ENCODE measurements around the gene PRKAG3. TPM values are rescaled to one million over a fixed set of nuclear protein-coding genes. Genes with fewer than 3 reads are reported as not detected.

The PRKAG3 gene
- total and polyA plus RNA-seq, 2 experiments from 2014 or later = not detected

DNA sequence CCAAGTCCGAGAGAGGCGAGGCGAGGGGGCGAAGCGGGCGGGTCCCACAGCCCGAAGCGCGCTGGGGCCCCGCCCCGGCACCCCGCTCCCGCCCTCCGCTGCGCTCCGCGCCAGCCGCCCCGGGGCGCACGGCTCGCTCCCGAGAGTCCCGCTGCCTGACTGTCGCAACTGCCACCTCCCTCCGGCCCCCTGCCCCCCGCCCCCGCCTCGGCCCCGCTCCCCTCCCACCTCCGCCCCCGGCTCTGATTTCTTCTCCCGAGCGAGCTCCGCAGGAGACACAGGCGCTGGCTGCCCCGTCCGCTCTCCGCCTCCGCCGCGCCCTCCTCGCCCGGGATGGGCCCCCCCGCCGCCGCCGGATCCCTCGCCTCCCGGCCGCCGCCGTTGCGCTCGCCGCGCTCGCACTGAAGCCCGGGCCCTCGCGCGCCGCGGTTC, 28.0 kb upstream of the PRKAG3 start, which contains the start of gene WNT6 (continued):
- TF ChIP-seq, protein P1, sequence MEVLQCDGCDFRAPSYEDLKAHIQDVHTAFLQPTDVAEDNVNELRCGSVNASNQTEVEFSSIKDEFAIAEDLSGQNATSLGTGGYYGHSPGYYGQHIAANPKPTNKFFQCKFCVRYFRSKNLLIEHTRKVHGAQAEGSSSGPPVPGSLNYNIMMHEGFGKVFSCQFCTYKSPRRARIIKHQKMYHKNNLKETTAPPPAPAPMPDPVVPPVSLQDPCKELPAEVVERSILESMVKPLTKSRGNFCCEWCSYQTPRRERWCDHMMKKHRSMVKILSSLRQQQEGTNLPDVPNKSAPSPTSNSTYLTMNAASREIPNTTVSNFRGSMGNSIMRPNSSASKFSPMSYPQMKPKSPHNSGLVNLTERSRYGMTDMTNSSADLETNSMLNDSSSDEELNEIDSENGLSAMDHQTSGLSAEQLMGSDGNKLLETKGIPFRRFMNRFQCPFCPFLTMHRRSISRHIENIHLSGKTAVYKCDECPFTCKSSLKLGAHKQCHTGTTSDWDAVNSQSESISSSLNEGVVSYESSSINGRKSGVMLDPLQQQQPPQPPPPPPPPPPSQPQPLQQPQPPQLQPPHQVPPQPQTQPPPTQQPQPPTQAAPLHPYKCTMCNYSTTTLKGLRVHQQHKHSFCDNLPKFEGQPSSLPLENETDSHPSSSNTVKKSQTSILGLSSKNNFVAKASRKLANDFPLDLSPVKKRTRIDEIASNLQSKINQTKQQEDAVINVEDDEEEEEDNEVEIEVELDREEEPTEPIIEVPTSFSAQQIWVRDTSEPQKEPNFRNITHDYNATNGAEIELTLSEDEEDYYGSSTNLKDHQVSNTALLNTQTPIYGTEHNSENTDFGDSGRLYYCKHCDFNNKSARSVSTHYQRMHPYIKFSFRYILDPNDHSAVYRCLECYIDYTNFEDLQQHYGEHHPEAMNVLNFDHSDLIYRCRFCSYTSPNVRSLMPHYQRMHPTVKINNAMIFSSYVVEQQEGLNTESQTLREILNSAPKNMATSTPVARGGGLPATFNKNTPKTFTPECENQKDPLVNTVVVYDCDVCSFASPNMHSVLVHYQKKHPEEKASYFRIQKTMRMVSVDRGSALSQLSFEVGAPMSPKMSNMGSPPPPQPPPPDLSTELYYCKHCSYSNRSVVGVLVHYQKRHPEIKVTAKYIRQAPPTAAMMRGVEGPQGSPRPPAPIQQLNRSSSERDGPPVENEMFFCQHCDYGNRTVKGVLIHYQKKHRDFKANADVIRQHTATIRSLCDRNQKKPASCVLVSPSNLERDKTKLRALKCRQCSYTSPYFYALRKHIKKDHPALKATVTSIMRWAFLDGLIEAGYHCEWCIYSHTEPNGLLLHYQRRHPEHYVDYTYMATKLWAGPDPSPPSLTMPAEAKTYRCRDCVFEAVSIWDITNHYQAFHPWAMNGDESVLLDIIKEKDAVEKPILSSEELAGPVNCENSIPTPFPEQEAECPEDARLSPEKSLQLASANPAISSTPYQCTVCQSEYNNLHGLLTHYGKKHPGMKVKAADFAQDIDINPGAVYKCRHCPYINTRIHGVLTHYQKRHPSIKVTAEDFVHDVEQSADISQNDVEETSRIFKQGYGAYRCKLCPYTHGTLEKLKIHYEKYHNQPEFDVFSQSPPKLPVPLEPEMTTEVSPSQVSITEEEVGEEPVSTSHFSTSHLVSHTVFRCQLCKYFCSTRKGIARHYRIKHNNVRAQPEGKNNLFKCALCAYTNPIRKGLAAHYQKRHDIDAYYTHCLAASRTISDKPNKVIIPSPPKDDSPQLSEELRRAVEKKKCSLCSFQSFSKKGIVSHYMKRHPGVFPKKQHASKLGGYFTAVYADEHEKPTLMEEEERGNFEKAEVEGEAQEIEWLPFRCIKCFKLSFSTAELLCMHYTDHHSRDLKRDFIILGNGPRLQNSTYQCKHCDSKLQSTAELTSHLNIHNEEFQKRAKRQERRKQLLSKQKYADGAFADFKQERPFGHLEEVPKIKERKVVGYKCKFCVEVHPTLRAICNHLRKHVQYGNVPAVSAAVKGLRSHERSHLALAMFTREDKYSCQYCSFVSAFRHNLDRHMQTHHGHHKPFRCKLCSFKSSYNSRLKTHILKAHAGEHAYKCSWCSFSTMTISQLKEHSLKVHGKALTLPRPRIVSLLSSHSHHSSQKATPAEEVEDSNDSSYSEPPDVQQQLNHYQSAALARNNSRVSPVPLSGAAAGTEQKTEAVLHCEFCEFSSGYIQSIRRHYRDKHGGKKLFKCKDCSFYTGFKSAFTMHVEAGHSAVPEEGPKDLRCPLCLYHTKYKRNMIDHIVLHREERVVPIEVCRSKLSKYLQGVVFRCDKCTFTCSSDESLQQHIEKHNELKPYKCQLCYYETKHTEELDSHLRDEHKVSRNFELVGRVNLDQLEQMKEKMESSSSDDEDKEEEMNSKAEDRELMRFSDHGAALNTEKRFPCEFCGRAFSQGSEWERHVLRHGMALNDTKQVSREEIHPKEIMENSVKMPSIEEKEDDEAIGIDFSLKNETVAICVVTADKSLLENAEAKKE (CRISPR knock-in tag; IDR thresholded peaks at IDR 0.05) = no peak
- TF ChIP-seq EZH2phosphoT487 (IDR thresholded peaks at IDR 0.05; ENCODE audit: unreplicated experiment) (no peak), ETS1 (IDR thresholded peaks at IDR 0.05) (no peak), POLR2AphosphoS5 (IDR thresholded peaks at IDR 0.05; ENCODE audit: low read depth) (no peak)

GRCh38 chr2:218858671-218859555, 27.3 kb upstream of the PRKAG3 start:
- Histone ChIP-seq H2AFZ (0 out of 2 replicates have a peak overlapping the region, but pooled peaks have one; percentile 52), H4K20me1 (replicated peaks; ENCODE audit: insufficient read depth) (peaks cover 7% of the 10 kb centered on the region), H3K27ac (ENCODE audit: low read depth) (no peak overlapping the region), H3K79me2 (replicated peaks; ENCODE audit: insufficient read depth) (no peaks in the 10 kb centered on the region), H3K27me3 (ENCODE audit: insufficient read depth) (peaks cover 97% of the 10 kb centered on the region), H3K36me3 (ENCODE audit: insufficient read depth) (no peaks in the 10 kb centered on the region; the same call in 1 of the 2 replicates), H3F3A (replicated peaks; ENCODE audit: low read depth) (0 out of 2 replicates have a peak, but pooled peaks cover 20% of the 10 kb centered on the region), H3K9me2 (ENCODE audit: insufficient read depth) (no peaks in the 10 kb centered on the region), H3K4me1 (ENCODE audit: insufficient read depth) (peaks cover 52% of the 10 kb centered on the region), H3K4me2 (peak overlapping the region; percentile 78), H3K4me3 (peak overlapping the region; percentile 54)
- Mint-ChIP-seq H3K27me3 (ENCODE audit: insufficient read depth, low read depth, poor library complexity) (peaks cover 96% of the 10 kb centered on the region), H3K36me3 (ENCODE audit: low read depth) (no peaks in the 10 kb centered on the region), H3K9me3 (no peaks in the 10 kb centered on the region; the same call in 2 of the 3 replicates), H3K4me1 (peaks cover 61% of the 10 kb centered on the region), H3K27ac (no peak overlapping the region), H3K4me3 (peak overlapping the region; percentile 70)
- DNase-seq (ENCODE audit: low spot score) = peak; percentile 84
- TF ChIP-seq NANOG (IDR thresholded peaks at IDR 0.05; ENCODE audit: borderline replicate concordance) (no peak), EZH2 (IDR thresholded peaks at IDR 0.05; ENCODE audit: low read depth, unreplicated experiment) (peak; percentile 93)
- ATAC-seq = peak; percentile 1; the same call in 2 of the 3 replicates
